GM18909 (cell line): ENCODE data around the gene CNTNAP5.

Experiments used
- ATAC-seq: cut with Tn5 transposase; IDR thresholded peaks from one replicate; pipeline ENCODE4 v1.9.1; 2021; ENCODE audit warnings: mild to moderate bottlenecking; ENCODE audit not compliant: unreplicated experiment, poor library complexity

CNTNAP5 gene

GRCh38 chr2:124025171-124025580, at the start of gene CNTNAP5:
Gene CNTNAP5, plus strand, starts transcription at chr2:124025287. Its CDS starts 364 bp downstream, at chr2:124025651.
- peak; percentile 52 for ATAC-seq

DNA sequence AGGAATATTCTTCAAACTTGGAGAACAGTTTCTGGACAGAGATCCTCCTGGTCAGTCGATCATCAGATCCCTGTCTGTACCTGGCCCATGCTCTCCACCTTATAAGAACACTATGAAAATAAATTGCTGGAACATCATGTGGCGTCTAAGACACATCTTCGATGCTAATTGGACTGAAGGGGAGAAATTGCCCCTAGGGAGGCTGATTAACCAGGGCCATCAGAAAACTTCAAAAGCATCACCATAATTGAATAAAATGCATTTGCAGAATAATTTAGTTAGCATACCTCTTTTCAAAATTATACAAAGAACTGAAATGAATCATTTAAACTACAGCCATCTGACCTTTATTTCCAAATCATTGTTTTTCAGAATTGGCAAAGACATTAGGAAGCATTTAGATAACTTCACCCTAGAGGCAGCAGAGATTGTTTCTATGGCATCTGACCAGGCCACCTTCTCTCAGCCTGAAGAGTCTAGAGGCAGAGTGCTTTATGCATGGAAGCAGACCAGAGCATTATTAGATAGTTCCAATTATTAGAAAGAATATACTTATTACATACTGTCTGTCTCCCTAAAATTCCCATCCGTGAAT, 48.9 kb upstream of the CNTNAP5 start:
- ATAC-seq = no peak

GRCh38 chr2:123993728-123994323, 31.3 kb upstream of the CNTNAP5 start:
- peak; percentile 84 for ATAC-seq

DNA sequence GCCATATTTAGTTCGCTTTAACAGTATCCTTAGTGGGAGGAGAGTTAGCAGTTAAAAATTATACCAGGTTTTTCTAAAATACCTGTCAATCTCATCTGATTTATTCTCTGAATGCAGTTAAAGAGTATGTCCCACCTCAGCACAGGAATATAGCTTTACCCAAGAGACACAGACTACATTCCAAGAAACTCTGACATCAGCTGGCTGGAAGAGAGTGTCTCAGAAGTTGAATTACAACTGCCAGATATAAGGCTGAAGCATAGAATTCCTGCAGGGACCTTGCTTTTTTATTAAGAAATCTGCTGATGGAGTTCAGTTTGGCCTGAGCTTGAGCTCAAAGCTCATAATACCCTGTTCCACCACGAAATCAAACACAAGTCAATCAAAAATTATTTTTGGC, 25.4 kb upstream of the CNTNAP5 start:
- no peak for ATAC-seq

GRCh38 chr2:124001696-124002430, 23.2 kb upstream of the CNTNAP5 start:
- no peak for ATAC-seq

- no peak for ATAC-seq
These were observed 6.2 kb upstream of the CNTNAP5 start for GRCh38 chr2:124018890-124019289.

DNA sequence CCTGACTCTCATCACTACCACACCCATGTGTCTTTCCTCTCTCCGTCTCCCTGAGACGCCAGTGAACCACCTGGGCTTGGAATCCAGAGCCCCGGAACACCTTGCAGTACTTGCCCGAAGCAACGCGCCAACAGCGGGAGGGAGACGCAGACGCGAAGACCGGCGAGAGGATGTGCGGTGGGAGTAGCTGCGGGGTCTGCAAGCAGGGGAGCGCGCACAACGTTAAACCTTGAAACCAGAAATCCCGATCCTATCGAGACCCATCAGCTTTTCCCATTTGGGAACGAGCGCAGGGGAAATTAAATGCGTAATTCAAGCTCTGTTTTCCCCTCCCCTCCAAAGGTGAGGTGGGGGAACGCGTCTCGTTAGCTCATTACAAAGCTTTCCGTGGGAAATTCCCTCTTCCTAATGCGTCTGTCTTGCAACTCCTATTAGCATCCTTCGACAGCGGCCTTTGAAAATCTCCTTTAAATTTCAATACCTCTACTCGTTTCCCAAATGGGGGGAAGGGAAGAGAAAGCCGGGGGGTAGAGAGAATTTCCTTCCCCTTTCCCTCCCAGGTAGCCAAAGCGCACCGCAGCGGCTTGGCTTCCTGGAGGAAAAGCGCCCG, 421 bp upstream of the CNTNAP5 start:
- ATAC-seq = no peak

- no peak for ATAC-seq
These were observed 876 bp downstream of the CNTNAP5 start for GRCh38 chr2:124025891-124026434.

DNA sequence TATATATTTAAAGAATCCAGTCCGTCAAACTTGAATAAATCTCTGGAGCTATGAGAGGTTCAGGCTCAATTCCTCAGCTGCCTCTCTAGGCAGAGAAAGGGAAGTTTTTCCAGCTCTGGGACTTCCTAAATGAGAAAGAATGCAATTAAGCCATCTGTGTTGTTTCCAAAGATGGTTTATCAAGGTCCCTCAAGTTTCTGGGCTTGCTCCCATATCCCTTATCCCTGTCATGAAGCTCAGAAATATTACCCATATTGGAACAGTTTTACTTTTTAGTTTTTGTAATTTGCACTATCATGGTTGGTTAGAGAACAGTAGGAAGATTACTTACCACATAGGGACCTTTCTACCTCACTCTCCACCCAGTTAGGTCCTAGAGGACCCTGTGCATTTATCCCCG, 1.4 kb downstream of the CNTNAP5 start:
- ATAC-seq = no peak

DNA sequence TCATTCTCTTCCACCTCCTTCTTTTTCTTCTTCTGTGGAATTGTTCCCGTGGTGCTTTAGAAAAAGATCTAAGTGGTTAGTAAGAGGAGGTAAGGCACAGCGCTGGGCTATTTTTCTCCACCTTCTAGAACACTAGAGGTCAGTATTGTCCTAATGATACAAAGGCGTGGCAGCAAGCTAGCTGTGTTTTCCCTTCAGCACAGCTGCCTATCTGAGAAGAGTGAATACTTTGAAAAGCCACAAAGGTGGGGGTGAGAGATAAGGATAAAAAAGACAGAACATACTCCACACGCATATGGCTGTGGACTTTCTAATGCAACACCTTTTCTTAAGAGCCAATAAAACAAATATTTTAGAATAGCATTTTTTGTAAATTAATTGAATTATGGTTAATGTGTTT, 2.1 kb downstream of the CNTNAP5 start:
- ATAC-seq = peak; percentile 90

- no peak for ATAC-seq
These were observed 7.7 kb downstream of the CNTNAP5 start for GRCh38 chr2:124032799-124033198.

DNA sequence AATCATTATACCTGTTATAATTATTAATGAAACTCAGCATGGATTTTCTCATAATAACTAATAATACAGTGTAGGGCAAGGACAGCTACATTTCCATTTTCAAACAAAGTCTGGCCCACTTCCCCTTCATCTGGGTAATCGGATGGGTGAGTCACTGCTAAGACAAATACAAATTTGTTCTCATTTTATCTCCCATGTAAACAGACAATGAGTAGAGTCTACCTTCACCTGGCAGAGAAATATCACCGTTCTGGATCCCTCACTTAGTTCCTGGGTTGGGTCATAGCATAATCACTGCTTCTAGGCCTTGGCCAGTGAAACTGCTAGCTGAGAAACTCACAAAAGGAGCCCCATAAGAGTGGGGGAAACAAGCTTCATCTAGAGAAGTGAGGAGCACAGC, 9.2 kb downstream of the CNTNAP5 start:
- no peak for ATAC-seq

DNA sequence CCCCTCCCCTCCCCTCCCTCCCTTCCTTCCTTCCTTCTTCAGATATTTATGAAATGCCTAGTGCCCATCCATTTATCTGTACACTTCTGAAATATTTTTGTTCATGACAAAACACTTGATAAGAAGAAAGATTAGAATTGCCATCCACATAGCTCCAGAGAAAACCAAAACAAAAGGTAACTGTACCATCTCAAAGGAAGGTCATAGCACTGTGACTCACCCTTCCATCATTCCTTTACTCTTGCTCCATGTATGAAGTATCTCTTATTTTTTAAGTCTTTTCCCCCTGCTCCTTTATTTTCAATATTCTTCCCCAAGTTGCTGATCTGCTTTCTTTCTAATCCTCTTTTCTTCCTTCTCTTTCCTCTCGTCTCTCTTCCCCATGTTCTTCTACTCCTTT, 9.9 kb downstream of the CNTNAP5 start:
- ATAC-seq = no peak

- no peak for ATAC-seq
These were observed 13.9 kb downstream of the CNTNAP5 start for GRCh38 chr2:124039032-124039431.

DNA sequence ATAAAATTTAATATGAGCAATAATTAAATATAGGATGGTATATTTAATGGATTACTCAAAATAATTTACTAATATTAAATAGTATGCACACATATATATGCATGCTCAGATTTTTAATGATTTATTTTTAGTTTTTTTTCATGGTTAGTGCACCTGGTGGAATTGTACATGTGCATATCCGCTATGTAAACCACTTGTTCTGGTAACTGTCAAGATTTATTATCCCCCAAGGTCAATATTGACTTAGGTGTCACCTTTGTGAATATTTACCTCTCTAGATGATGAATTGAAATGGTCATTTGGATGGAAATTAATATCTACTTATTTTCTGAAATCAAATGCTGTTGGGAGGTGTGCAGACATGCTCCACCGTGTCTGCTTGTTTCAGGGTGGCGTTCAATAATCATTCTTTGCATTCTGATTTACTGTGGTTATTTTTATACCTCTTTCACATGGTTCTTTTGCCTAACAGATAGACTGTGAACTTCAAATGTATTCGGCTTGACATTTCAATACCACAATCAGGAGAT, 14.7 kb downstream of the CNTNAP5 start:
- no peak for ATAC-seq

- no peak for ATAC-seq
These were observed 20.8 kb downstream of the CNTNAP5 start for GRCh38 chr2:124045894-124046293.

- no peak for ATAC-seq
These were observed 21.2 kb downstream of the CNTNAP5 start for GRCh38 chr2:124046332-124046731.

- ATAC-seq = no peak
These were observed 23.0 kb downstream of the CNTNAP5 start for GRCh38 chr2:124048102-124048501.

GRCh38 chr2:124048664-124049063, 23.6 kb downstream of the CNTNAP5 start:
- ATAC-seq = no peak

DNA sequence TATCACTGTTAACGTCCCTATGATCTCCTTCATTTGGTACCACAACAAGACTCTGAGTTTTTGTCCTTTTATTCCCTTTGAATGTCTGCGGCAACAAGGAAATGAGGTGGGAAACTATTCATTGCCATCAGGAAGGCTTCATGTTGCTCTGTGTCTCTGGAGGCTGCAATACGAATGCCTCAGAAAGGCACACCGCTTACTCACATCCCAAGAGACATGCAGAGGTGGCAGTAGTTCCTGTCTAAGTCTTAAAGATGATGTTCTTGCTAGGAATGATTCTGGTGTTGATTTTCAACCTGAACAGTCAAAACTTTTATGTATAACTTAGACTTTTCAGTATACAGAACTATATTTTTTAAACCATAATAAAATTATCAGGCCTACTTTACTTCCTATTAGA, 24.0 kb downstream of the CNTNAP5 start:
- ATAC-seq = no peak
